GM19468 (cell line): ENCODE results near the gene FNDC11.

Experiments
- ATAC-seq: cut with Tn5 transposase; IDR thresholded peaks from one replicate; pipeline ENCODE4 v1.9.1; 2021; ENCODE audit warnings: mild to moderate bottlenecking, moderate library complexity, moderate number of reproducible peaks; ENCODE audit not compliant: unreplicated experiment; ENCODE audit errors: extremely low read depth

Gene FNDC11

GRCh38 chr20:63577317-63577894 lies 23.4 kb downstream of the FNDC11 start:
- no peak for ATAC-seq

GRCh38 chr20:63578224-63579016 lies 24.5 kb downstream of the FNDC11 start:
- ATAC-seq = no peak

GRCh38 chr20:63579017-63579694 lies 25.2 kb downstream of the FNDC11 start:
- ATAC-seq = no peak

GRCh38 chr20:63580796-63581461 lies 27.0 kb downstream of the FNDC11 start:
- ATAC-seq = peak; percentile 39

GRCh38 chr20:63582382-63583063 lies 28.6 kb downstream of the FNDC11 start:
- no peak for ATAC-seq

- no peak for ATAC-seq
These were observed 31.9 kb downstream of the FNDC11 start for GRCh38 chr20:63585616-63586565.

GRCh38 chr20:63586797-63587196 lies 32.8 kb downstream of the FNDC11 start:
- no peak for ATAC-seq

- no peak for ATAC-seq
These were observed 33.3 kb downstream of the FNDC11 start for GRCh38 chr20:63587256-63587655.

GRCh38 chr20:63587776-63588591 lies 34.0 kb downstream of the FNDC11 start:
- no peak for ATAC-seq

- no peak for ATAC-seq
These were observed 34.7 kb downstream of the FNDC11 start for GRCh38 chr20:63588641-63589041.

GRCh38 chr20:63589261-63590217 lies 35.6 kb downstream of the FNDC11 start:
- ATAC-seq = no peak

- ATAC-seq = no peak
These were observed 36.5 kb downstream of the FNDC11 start for GRCh38 chr20:63590218-63591146.

- ATAC-seq = no peak
These were observed 37.2 kb downstream of the FNDC11 start for GRCh38 chr20:63591147-63591533.

- ATAC-seq = no peak
These were observed 37.9 kb downstream of the FNDC11 start for GRCh38 chr20:63591786-63592355.

GRCh38 chr20:63592661-63593060 lies 38.7 kb downstream of the FNDC11 start:
- no peak for ATAC-seq

GRCh38 chr20:63594043-63594561 lies 40.1 kb downstream of the FNDC11 start:
- no peak for ATAC-seq
